ENCODE measurements around the gene COX19.

GRCh38 chr7:1021931-1022330 is 46.6 kb upstream of the COX19 start:
- TF ChIP-seq CTCF (conservative IDR thresholded peaks at IDR 0.05), result no peak
- no peak for TF ChIP-seq ZFX (IDR thresholded peaks at IDR 0.05)

All from C4-2B (cell line).